NCI-H2107 (cell line): ENCODE measurements around the gene TENM4.
A peak's percentile ranks its signal among the peaks of the same experiment; 100 is the strongest.

Experiments used
- DNase-seq: peaks from one replicate; lab custom pipeline; 2025; lab: John Stamatoyannopoulos, UW

TENM4 gene

DNA sequence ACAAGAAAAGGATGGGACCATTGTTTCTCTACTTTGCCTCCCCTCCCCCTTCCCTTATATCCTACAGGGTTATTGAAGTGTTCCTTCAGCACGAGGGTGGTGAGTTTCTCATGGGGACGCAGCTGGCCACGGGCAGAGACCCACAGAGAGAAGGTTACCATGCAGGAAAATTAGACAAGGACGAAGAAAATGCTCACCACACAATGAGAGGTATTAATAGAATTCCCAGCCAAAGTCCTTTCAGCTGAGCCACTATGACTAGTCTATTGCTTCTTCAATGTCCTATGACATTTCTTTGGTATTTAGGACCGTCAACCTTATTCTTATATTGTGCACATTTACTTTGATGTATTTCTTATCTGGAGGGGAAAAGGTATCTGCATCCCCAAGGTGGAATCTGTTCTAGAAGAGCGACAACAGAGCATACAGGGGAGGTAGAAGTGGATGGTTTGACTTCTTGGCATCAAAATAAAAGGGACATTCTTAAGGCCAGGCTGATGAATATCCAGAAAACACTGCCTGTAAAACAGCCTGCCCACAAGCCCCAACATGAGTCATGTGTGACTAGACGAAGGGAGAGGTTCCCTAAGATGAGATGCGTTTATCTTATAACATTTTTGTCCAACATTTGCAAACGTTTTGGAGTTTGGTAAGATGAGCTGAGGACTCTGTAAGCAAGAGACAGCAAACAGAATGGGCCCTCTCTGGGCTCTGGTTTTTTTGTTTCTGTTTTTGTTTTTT is 656.3 kb downstream of the TENM4 start:
- no peak for DNase-seq

DNA sequence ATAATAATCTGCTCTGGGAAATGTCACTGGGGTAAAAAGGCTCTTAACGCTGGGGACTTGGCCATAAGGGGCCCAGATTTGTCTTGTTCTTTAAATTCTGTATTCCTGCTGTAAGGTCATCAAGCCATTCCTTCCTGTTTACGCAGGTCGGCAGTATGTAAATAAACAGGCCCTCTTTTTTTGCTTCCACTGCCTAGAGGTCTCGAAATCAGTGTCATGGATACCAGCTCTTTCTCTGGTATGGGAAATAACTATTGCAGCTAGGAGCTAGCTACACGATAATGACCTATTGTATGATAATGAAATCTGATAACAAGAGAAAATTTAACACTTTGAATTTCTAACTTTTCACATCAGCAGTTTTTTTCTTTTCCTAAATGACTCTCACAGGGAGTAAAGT is 657.0 kb downstream of the TENM4 start:
- no peak for DNase-seq

DNA sequence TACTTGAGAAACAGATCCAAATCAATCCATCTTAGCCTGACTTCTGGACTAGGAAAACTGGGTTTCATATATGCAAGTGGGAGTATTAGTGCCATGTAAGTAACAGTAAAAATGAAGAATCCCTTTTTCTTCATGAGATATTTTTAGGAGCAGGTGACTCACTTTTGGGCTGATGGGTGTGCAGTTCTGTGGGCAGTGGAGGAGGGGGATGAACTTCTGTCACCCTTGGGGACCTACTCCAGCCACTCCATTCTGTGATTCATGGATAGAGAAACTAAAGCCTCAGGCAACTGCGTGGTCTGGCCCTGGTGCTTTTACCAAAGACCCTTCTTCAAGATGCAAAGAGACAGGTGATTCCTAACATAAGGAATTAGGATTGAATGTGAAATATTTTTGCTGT is 657.5 kb downstream of the TENM4 start:
- no peak for DNase-seq

DNA sequence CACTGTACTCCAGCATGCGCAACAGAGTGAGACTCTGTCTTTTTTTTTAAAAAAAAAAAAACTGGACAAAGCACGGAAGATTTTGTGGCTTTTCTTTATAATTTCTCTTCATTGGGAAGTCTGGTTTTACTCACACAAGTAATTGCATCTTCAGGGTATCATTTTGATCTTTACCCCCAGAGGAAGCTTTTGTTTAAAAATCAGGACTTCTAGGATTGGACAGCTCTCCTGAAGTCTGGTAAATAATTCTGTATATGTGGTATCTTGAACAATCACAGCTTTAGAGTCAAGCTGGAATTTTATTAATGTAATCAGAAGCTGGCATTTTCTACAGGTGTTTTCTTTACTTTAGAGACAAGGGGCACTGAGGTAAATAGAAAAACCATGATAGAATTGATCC is 658.1 kb downstream of the TENM4 start:
- DNase-seq, result no peak

DNA sequence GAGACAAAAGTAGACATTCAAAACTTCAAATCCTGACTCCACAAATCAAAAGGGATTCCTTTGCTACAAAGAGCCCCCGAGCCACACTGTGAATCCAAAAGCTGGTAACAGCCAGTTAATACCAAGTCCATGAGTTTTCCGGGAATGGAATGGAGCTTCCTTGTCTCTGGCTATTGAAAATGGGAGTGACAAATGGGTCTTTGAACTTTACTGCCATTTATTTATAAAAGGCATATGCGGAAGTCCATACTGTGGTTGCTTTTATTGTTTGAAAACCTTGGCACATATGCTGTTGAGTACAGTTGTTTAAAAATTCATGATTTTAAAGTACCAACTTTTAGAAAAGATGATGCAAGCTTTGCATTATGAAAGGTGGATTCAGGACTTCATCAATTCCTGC is 659.9 kb downstream of the TENM4 start:
- no peak for DNase-seq

DNA sequence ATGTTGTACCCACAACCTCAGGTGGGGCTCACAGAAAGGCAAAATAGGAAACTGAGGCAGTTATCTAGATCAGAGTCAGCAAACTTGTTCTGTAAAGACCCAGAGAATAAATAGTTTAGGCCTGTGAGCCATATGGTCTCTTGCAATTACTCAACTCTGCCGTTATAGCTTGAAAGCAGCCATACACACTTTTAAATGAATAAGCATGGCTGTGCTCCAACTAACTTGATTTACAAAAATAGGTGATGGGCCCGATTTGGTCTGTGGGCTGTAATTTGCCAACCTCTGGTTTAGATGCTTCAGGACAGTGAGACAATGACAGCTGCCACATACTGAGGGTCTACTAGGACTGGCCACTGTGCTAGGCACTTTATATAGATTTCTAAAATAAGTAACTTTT is 667.3 kb downstream of the TENM4 start:
- no peak for DNase-seq

DNA sequence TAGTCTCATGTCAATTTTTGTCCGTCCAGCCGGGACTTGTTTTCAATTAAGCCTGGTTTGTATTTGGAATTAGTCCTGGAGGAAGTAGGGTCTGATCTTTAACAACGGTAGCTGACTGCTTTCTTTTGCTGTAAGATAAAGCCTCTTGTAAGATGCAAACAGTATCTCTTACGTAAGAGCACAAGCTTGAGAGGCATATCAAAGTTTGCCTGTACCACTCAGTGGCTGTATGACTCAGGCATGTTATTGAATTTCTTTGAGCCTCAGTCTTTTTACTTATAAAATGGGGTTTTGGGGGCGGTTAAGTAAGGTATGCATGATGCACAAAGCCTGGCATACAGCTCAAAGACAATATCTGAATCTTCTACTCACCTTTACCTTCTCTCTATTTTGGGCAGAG is 667.8 kb downstream of the TENM4 start:
- no peak for DNase-seq

DNA sequence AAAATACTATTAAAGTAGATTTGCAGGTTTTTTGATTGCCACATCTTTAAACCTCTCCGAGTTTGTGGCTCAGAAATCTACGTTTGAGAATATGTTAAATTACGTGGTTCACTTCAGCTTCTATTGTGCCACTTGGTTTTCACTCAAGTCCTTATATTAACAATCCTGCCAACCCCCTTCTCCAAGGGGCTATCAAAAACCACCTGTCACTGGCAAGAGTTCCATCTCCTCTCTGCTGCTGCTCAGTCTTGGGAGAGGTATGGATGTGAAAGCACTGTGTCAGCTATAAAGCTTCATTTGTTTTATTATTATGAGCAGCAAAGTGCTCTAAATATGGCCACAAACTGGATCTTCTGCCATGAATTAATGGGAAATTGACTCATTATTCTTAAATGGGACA is 668.6 kb downstream of the TENM4 start:
- no peak for DNase-seq

DNA sequence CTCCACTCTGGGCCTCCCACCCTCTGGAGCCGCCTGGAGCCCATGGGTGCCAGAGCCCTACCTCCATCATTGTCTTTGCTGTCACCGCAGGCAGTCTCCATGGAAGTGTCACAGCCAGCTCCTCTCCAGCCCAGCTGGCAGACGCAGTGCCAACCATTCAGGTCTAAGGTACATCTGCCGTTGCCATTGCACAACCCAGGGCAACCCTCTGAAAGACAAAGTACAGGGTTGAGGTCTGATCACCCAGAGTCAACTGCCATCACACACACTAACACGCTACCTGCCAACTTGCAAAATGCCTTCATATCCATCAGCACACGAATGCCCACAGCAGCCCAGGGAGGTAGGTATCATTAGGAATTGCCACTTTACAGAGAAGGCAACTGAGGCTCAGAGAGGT is 669.9 kb downstream of the TENM4 start:
- DNase-seq, result no peak

DNA sequence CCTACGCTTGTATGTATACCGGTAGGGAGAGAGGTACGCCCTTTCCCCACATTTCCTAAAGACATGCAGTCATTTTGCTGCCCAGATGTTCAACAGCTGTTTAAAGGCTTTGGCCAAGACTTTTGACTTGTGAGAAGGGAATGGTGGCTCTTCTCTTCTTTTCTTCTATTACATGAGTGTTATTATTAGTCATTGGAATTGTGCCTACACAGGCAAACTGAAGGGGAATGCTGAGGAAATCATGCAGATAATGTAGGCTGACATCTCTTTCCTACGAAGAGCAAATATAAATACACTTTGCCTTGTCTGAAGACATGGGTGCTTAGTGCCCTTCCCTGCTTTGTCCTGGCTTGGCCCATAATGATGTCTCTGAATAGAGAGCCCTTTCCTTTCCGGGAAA is 671.9 kb downstream of the TENM4 start:
- no peak for DNase-seq

DNA sequence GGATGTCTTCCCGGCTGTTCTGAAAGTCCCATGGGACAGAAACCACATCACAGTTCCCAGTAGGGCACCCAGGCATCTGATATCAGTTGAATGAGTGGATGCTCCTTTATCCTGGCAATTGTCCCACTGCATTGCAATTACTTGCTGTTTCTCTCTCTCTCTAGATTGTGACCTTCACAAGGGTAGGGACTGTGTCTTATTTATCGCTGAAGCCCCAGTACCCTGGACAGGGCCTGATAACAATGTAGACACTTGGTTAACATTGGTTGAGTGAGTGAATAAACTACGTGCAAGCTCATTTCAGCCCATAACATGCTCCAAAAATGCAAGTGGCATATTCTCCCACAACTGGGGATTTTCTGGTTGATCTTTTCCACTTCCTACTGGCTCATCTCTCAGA is 672.5 kb downstream of the TENM4 start:
- no peak for DNase-seq

DNA sequence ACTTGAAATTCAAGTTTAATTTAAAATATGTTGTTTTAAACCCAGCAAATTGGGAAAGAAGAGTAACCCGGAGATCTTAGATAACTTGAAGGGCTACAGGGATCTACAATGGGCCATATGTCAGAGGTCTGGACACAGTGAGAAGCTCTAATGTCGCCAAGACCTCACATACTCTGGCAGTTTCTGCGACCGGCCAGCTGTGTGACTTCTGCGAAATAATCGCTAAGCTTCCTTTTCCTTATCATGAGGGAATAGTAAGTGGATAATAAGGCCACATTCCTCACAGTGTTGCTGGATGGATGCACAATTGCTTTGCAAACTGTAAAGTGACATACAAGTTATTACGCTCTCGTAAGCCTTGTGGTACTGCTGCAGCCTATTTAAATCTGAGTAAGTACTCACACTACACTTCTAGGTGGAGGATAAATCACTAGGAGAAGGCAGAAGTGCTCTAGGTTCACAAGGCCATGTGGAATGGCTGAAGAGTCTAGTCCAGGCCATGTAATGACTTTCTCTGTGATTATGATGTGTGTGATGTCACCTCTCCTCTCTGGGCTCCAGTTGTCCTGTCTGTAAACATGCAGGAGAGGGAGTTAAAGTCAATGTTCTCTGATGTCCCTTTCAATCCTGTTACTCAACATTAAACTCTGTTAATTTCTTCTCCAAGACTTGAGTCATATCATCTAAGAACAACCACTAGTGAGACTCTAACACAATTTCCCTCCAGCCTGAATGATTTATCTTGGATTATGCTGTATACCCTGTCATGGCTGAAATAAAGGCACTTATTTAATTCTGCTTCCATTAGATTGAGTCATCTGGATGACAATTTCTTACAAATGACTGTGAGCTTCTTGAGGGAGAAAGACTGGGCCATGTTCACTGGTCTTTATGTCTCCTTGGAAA is 673.5 kb downstream of the TENM4 start:
- no peak for DNase-seq

DNA sequence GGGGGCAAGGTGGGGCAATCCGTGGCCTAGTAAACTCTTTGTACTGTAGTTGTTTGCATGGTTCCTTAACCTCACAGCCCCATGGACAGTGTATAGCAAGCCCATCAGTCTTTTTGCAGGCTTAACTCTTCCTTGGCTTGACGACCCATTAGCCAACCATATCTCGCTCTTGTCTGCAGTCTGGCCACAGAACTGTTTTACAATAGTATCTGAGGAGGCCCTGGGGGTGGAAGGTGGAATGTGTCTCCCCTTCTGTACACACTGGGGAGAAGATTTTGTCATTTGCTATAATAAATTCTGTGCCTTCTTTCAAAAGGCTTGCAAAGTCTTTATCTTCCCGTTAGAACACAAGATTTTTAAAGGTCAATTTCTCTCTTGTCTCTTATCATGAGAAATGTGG is 675.9 kb downstream of the TENM4 start:
- no peak for DNase-seq

DNA sequence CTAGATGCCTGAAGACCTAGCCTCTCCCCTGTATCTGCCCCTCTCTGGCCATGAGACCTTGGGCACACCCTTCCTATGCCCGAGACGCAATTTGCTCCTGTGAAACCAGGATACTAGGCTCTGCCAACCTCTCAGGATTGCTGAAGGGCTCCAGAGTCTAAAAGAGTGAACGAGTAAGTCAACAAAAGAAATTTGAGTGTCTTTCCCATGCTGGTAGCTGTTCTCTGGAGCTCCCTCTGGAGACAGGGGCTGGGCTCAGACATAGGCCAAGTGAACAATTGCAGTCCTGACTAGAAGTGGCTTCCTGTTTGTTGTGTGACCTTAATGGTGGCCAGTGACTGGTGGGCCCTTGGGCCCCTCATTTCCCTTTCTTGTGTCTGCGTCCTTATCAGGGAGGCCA is 677.2 kb downstream of the TENM4 start:
- DNase-seq, result no peak

DNA sequence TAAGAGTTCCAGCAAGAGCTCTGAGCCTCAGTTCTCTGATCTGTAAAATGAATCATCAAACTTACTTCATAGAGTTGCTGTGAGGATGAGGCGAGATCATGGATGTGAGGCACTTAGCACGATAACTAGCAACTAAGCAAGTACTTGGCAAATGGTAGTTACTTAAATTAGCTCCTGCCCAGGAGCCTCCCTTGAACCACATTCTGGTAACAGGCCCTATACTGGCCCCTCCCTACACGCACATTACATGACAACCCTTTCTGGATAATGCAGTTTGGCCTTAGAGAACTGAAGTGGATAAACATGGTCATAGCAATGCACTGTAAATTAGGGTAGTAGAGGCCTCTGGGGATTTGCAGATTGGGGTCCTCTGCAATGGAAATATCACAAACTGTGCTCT is 678.7 kb downstream of the TENM4 start:
- no peak for DNase-seq

DNA sequence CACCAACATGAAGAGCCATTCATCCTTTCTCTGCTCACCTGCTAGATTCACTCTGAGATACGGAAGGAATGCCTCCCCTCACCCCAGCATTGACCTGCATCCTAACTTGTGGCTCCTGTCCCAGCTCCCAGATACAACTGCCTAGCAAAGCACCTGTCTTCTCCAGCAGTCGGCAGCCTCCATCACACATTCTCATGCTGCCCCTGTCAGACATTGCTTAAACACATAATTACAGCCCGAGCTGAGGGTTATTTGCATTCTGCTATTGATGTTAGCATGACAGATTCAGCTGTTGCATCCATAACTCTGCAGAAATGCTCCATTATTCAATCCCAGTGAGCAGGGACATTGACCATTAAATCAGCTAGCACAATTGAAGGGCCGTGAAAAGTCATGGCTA is 681.8 kb downstream of the TENM4 start:
- DNase-seq, result no peak

DNA sequence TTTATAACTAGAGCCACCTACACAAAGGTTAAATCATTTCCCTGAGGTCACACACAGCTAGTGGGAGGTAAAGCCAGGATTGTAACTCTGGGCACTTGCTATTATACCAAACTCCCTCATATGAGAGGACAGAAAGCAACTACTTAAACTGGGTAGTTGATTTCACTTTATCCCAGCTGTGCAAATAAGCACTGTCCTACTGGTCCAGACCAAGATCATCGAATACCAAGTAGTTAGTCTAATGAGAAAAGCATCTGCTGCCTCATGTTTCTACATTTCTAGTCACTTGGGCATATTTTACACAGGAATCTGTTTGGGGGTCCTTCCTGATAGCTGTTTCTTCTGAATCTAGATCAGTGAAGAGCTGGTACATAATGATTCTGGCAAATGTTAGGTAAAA is 687.5 kb downstream of the TENM4 start:
- no peak for DNase-seq

DNA sequence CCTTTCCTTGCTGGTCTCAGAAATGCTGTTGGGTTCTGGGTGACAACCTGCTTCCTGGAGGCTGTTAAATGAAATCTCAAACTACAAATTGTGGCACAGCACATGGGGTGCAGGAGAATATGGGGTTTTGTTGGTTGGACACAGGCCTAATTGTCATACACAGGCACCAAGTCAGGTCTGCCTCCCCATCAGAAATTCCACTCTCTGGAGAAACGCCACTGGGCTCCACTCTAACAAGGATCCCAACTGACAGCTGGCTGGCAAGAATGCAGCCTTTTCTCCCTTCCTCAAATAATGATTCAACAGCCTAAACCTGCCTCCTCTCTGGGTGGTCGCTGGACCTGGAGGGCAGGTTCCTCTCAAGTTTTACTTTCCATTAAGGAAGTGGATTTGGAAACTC is 688.3 kb downstream of the TENM4 start:
- DNase-seq, result no peak

DNA sequence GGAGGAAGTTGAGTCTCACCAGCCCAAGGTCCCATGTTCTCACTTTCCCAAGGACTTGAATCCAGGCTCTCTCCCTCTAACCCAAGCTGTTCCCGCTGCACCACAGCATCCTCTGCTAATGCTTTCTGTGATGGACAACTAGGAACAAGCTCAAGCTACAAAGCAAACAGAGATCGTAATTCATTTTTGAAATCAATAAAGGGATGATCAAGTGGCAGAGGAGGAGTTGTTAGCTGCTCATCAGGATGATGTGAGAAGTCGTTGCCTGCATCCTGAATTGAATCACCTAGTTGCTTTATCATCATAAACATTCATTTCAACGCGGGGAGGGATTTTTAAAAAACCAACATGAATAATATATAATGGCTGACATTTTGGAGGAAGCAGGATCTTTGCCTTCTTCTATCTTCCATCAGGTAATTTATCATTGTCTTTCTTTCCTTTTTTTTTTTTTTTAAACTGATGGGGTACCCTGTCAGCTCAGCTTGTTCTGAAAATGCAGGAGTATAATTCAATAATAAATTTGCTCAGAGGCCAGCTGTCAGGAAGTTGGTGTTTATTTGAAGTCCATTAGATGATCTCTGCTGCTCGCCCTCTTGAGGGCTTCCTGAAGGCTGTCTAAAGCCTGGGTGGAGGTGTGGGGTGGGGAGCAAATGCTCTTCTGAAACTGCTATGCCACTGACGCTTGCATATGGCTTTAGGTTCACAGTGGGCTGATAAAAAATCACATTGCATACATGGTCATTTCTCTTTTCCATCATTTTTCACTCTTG is 691.7 kb downstream of the TENM4 start:
- no peak for DNase-seq

DNA sequence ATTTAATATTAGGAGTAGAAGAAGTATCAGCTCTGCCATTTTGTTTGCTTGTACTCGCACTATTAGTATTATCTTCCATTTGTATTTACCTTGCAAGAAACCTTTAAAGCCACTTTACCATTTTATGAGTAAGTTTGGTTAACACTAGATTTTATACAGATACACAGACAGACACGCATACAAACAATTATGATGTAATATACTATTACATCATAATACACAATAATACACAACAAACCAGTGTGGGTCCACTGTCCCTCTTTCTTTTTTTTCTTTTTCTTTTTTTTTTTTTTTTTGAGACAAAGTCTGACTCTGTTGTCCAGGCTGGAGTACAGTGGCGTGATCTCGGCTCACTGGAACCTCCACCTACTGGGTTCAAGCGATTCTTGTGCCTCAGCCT is 695.9 kb downstream of the TENM4 start:
- DNase-seq, result no peak

DNA sequence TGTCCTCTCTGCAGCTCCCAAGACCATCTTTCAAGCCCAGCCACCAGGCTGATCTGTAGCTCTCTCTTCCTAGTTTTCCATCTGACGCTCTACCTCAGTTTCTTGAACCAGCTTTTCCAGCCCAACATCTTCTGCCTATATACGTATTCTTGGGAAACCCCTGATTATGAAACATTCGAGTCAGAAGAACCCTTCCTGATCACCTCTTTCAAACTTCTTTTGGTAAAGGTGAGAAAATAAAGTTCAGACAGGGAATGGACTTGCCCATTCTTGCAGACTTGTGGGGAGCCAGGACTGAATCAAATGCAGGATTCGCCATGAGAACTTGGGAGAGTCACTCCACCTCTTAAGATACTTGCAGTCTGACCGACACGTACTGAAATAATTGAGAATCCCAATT is 696.6 kb downstream of the TENM4 start:
- no peak for DNase-seq

DNA sequence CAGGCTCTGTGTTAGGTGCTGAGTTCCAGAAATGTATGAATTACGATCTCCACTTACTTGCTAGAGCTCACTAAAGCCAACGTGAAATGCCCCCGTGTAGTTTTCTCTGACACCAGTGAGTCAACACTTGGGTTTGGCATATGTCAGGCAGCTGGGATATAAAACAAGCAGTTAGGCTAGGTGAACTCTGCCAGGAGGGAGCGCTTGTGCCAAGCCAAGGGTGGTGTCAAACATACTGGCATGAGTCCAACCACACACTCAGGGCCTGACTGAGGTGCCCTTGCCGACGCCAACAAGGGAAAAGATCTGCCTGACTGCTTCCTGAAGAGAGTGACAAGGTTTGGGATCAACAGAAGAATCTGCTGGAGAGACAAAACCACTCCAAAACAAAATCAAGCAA is 698.4 kb downstream of the TENM4 start:
- DNase-seq, result peak; percentile 39

DNA sequence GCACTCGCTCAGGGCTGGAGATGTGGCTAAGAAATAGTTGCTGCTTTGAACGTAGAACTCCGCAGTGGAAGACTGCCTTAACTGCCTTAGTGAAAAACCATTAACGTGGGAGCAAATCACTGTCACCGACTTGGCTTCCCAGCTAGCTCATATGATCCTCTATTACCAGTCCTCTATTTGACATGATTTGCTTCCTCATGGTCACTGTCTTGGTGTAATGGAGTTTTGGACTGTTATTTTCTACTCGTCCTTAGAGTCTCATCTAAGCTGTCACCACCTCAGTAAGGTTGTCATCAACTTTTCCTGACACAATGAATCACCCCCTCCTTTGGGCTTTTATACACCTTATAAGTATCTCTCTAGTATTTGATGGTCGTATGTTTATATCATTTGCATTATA is 699.1 kb downstream of the TENM4 start:
- no peak for DNase-seq
